22Rv1 (cell line): ENCODE measurements around the gene PIP4K2B.

Experiments used
- ZFX ChIP-seq: fragments of 450-650 bp; IDR thresholded peaks from 2 replicates; pipeline ENCODE4 v1.6.1; 2017; ENCODE audit warnings: antibody characterized with exemption, borderline replicate concordance
- TF ChIP-seq, protein P1 (sequence below): fragments of 450-650 bp; IDR thresholded peaks from 2 replicates; pipeline ENCODE4 v1.5.1; 2017; ENCODE audit warnings: mild to moderate bottlenecking

DNA sequence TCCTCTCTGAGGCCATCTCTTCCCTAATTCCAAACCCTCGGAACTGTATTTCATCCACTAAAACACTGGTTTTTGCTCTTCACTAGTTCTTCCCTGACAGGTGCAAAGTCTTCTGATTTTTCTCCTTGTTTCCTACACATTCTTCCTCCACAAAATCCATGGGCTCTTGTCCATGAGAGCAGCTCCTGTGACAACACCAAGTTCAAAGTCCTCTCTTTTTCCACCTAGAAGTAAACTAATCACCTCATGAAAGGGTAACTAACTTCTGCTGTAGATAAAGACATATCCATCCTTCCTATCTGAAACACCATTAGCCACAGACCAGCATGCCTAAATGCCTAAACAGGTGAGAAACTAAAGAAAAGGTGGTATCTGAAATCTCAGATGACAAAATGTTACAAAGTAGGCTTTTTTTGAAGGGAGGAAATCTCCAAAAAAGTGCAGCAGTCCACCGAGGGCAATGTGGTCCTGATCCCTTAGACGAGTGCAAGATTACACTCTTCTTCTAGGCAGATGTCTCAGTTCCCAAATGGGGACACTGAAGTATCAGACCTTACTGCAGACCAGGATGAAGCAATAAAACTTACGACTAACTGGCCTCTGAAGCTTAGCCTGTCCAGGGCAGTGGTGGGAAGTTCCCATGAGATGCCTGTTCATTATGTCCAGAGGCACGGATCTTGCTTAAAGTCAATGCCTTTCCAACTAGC, 2.8 kb downstream of the PIP4K2B start:
- TF ChIP-seq, protein P1, sequence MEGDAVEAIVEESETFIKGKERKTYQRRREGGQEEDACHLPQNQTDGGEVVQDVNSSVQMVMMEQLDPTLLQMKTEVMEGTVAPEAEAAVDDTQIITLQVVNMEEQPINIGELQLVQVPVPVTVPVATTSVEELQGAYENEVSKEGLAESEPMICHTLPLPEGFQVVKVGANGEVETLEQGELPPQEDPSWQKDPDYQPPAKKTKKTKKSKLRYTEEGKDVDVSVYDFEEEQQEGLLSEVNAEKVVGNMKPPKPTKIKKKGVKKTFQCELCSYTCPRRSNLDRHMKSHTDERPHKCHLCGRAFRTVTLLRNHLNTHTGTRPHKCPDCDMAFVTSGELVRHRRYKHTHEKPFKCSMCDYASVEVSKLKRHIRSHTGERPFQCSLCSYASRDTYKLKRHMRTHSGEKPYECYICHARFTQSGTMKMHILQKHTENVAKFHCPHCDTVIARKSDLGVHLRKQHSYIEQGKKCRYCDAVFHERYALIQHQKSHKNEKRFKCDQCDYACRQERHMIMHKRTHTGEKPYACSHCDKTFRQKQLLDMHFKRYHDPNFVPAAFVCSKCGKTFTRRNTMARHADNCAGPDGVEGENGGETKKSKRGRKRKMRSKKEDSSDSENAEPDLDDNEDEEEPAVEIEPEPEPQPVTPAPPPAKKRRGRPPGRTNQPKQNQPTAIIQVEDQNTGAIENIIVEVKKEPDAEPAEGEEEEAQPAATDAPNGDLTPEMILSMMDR, result no peak
- no peak for TF ChIP-seq ZFX
